COLO668 (cell line): ENCODE results near the gene GPR75.

Source experiments
- DNase-seq: peaks from one replicate; lab custom pipeline; 2025; ENCODE audit not compliant: unreplicated experiment; lab: John Stamatoyannopoulos, UW

GPR75 gene

GRCh38 chr2:53811601-53812000, 48.2 kb downstream of the GPR75 start:
- DNase-seq, result no peak
